Activated CD4-positive, alpha-beta T cell treated with anti-CD3 and anti-CD28 coated beads for 24 hours (primary cell): ENCODE data around the gene NUP210L.

Experiments
- DNase-seq, 2 donors: peaks; one replicate each; pipeline ENCODE4 v3.0.0-alpha.2; 2020; ENCODE audit warnings: low read depth in 2 of 2

Gene NUP210L

DNA sequence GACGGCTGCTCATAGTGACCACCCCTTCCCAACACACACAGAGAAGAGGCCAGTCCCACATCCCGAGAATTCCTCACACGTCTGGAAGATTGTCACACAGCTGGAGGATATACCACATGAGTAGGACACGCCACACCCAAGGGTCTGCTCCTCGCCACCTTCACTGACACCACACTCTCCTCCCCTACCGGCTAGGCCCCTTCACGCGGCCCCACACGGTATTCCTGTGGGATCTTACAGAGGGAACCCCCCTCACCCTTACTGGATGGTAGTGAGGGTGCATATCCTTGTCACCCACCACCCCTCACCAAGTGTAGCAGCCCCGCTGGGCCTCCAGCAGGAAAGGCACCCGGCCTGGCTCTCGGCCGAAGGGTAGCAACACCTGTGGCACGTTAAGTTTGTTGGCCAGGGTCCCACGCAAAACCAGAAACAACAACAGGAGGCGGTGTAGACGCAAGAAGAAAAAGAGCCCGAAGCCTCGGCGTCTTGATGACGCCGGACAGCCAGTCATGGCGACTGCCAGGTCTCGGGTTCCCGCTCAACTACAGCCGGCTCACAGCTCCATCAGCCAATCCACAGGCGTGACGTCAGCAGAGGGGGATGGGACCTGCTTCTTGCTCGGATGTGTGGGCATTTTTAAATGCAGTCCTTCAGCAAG lies at the start of gene NUP210L:
NUP210L (minus strand) TSS at position 540 of the 658 bp plus-strand sequence.
- no peak for DNase-seq

- no peak for DNase-seq
These were observed 44.6 kb upstream of the NUP210L start for GRCh38 chr1:154199563-154199879.

- no peak for DNase-seq
These were observed 44.1 kb upstream of the NUP210L start for GRCh38 chr1:154198756-154199562.

DNA sequence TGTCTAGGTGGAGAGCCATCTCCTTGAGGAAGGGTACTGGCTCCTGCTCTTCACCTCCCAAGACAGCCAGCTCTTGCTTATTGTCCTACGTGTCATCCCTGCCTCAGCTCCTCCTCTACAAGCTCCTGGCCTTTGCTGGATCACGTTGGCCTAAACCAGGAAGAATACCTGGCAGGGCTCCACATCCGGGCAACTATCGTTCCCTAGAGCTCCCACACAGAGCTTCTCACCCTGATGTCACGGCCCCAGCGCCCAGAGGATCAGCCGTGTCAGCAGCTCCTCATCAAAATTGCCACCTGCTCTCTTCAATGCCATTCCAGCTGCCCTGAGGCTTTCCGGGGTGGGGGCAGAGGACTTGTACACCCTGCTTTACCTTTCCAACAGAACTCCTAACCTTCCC lies 38.9 kb upstream of the NUP210L start:
- no peak for DNase-seq

DNA sequence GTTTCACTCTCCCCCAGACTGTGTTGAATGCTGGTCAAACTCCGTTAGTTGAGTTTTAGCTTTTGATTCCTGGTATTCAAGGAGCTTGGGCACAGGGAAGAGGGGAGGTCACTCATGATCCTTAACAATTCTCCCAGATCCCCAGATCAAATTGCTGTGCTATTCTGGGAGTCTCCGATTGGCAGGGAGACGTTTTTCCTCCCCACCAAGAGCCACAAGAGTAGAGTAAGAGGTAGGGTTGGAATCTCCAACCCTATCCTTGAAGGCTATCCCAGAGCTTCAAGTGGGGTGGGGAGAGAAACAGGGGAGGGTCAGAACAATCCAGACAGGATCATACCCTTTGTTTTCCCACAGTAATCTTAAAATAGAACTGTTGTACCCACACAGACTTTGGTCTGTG lies 37.6 kb upstream of the NUP210L start:
- DNase-seq = no peak

DNA sequence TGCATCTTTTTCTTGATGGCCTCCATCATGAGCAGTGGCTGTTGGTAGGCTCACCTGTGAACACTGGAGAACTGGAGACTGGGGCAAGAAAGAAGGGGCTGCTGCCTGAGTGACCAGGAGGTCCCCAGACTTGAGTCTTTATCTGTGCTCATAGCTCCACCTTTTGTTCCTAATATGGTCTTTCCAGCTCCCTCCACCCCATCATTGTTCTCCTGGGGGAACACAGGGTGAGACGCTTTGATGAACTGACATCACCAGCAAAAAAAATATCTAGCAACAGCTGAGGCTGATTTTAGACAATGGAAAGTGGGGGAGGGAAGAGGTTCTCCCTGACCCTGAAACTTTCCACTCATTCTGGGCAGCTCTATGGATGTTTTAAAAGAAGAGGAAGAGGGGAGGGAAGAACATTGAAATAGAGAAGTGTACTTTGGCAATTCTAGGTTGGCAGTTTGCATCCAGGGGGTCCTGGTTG lies 37.2 kb upstream of the NUP210L start, which contains the start of gene TPM3:
TPM3 (minus strand) TSS at position 111 of the 472 bp plus-strand sequence; CDS start at position 29, 82 bp downstream.
- no peak for DNase-seq

DNA sequence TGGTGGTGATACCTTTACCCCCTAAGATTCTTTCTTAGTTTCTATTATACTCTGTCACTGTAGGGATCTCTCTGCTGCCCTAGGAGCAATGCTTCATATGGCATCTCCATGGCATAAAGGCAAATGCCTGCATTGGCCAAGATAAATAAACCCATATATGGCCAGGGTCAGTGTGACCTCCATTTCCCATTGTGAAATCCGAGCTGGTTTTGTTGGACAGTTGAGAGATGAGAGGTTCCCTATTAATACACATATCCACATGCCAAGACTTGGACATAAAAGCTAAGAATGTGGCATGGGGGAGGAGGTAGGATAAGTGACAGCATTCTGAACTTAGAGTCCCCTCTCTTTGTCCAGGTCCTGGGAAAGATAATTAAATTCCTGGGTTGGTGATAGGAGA lies 35.7 kb upstream of the NUP210L start:
- no peak for DNase-seq

- DNase-seq = no peak
These were observed 32.1 kb upstream of the NUP210L start for GRCh38 chr1:154186852-154187501.

DNA sequence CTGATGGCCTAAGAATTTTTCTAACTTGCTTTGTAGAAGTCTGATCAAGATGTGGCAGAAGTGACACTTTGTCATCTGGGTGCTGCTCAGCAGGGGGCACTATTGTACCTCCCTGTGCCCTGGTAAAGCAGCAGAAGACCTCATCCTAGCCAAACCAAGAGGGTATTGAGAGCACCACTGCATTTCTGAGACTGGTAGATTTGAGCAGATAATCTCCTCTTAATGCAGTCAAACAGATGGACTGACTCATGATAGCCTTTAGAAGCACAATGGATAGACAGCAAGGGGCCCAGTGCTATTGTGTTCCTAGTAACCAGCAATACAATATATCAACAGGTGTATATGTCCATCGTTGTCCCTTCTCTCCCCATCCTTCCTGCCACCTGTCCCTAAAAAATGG lies 31.3 kb upstream of the NUP210L start:
- peak; percentile 59 to 60 for DNase-seq

- peak; percentile 85 to 93 for DNase-seq
These were observed 28.4 kb upstream of the NUP210L start for GRCh38 chr1:154183046-154183915.

DNA sequence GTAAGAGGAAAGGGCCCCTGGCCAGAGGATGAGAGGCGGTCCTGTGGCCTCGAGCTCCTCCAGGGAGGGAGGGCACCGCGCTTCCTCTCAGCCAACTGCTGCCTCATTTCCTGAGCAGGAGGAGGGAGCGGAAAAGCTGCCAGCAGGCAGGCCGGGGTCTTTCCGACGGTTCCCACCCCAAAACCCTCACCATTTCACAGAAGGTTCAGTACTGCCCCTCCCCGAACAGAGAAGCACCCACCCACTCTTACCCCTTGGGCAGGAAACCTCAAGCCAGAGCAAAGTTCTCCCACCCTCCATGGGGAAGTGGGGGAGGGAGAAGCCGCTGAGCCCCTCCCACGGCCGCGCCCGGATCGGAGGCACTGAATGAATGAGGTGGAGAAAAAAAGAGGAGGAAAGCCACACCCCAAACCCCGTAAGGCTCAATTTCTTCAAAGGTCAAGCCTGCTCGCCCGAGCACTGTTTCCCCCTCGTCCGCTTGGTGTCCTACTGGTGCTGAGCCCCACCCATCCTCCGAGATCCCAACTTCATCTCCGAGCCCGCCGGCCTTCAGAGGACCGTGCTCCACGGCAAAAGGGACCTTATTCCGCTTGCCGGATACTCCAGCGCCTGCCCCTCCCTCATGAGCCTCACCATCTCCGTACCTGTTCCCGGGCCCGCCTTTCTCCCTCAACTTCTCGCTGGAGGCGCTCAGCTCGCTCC lies 27.6 kb upstream of the NUP210L start:
- DNase-seq = peak; percentile 47 to 76

DNA sequence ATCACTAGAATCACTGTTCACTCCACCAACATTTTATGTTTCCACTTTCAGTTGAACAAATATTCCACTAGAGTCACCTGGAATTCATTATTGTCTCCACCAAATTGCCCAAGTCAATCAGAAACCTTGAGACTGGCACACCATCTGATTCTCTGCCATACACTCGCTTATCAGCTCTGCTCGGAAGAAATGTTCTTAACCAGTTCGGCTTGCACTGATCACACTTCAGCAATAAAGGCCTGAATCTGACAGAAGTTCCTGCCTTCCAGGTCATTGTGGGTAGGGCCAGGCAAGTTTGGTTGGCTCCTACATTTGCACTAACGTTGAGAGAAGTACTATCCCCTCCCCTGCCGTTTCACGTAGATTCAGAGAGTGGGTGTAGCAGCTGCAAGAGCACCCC lies 27.1 kb upstream of the NUP210L start:
- DNase-seq = no peak

GRCh38 chr1:154179946-154180687 lies 25.2 kb upstream of the NUP210L start:
- DNase-seq = no peak

DNA sequence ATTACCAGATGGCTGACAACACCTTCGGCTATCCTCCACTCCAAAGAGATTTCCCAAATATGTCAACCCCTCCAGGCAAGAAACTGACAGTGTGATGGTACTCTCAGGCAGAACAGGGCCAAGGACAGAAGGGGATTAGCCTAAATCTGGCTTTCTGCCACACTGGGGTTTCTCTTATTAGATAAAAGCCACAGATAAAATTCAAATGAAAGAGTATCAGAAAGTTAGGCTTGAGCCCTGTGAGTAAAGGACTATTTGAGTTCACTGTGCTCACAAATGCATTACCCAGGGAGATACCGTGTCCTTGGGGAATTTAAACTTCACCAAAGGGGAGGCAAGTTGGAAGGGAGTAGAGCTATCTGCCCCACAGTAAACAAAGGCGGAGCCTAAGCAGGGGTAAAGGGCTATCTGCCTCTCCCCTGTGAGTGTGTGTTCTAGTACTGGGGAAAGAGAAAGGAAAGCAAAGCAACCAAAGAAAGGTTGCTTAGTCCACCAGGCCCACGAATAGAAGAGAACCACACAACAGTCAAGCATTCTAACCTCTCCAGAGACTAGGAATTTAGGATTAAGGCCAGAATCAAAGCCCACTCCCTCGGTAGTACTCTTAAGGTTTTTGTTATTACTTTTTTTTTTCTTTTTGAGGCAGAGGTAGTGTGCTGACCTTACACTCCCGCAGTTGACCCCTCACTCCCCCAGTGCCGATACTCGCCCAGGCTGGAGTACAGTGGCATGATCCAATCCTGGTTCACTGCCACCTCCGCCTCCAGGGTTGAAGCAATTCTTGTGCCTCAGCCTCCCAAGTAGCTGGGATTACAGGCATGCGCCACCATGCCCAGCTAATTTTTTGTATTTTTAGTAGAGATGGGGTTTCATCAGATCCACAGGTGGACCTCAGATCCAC lies 24.3 kb upstream of the NUP210L start:
- DNase-seq = no peak

GRCh38 chr1:154178013-154178412 lies 23.1 kb upstream of the NUP210L start:
- DNase-seq = no peak

DNA sequence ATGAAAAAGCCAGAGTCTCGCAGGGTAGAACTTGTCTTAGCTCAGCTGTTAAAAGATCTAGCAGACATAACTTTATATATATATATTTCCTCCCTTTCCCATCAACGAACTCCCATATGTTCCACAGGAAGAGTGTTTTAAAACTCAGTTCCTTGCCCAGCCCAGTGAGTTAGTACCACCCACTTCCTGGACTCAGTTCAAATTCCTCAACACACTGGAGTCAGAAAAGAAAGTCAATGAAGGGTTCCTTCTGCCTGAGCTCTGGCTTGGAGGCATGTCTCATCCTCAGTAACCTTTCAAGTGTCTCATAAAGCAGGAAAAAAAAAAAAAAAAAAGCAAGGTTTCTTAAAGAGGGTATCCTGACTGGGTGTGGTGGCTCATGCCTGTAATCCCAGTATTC lies 21.5 kb upstream of the NUP210L start:
- no peak for DNase-seq

- no peak for DNase-seq
These were observed 19.8 kb upstream of the NUP210L start for GRCh38 chr1:154174654-154175053.

- no peak for DNase-seq
These were observed 17.0 kb upstream of the NUP210L start for GRCh38 chr1:154171880-154172279.

- DNase-seq = no peak
These were observed 16.3 kb upstream of the NUP210L start for GRCh38 chr1:154171223-154171583.
